DMS 273 (cell line): ENCODE results near the gene PARVG.

Source experiments
- DNase-seq: peaks from one replicate; lab custom pipeline; 2025; ENCODE audit not compliant: unreplicated experiment; lab: John Stamatoyannopoulos, UW

Gene PARVG

GRCh38 chr22:44180706-44181032 is at the start of gene PARVG:
TSS of gene PARVG (plus strand) at chr22:44180925. CDS start at chr22:44183330, 2,405 bp downstream.
- peak; percentile 45 for DNase-seq

GRCh38 chr22:44131412-44131811 is 49.3 kb upstream of the PARVG start:
- DNase-seq, result no peak

DNA sequence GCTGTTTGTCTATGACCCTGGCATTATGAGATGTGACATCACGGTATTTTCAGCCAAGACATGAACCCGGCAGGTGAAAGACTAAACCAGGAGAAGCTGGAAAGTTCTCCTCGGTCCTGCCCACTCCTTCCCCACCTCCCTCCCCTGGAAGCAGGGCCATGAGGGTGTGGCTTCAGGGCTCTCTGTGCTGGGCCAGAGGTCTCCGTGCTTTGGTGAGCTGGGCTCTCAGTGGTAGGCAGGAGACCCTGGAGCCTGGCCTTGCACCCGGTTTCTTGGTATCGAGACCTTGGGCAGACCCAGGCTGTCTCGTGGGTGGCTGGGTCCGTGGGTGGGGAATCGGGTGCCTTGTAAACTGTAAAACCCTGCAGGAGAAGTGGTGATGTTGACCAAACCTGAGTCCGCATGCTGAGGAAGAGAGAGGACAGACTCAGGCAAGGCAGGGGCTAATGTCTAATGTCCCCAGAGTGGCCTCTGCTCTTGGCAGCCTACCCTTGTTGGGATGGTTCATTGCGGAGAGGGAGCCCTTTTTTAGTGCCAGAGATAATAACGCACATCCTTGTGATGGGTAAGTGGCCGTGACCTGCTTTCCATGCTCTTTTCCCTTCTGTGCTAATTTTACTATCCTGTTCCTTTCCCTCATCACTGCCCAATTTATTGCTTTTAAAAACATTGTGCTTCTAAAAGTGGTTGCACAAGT is 48.6 kb upstream of the PARVG start:
- DNase-seq, result no peak

DNA sequence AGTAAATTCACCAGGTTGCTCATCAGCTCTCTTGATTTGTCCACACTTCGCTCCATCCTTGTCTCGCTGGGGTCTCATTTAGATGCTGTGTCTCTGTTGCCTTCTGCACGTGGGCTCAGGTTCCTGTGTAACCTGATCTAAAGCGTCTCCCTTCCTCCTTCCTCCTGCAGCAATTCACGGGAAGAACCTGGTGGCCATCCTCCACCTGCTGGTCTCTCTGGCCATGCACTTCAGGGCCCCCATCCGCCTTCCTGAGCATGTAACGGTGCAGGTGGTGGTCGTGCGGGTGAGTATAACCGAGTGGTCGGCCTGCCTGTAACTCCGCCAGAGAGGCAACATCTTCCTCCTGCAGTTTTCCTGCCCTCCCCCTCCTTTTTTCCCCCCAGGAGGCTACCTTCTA is 48.0 kb upstream of the PARVG start:
- DNase-seq, result no peak

- no peak for DNase-seq
Measured at GRCh38 chr22:44133161-44133560, 47.6 kb upstream of the PARVG start.

DNA sequence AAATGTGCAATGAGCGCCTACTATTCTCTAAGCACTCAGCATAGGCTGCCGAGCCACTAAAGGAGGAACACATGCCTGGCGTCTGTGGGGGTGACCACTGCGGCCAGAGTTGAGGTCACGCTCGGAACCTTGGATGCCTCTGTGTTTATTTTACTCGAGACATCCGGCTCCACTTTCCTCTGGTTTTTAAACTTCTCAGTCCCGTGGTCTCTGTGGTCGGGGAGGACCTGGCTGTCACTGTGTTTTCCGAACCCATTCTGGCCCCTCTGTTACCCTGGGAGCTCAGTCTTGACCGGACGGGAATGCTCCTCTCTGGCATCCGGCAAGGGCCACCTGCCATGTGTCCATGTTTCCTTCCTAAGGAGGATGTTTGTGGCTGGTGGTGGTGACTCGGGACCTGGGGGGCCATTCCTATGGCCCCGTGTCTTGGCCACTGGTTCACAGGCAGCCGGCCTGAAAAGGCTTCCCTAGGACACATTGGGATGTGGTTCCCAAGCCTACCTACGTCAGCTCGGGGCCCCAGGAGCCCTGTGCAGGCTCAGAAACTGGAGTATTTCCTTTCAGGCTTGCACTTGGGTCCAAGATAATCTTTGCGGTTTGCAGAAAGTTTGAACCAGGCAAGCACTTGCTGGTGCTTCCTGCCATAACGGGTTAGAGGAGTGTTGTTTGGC is 46.7 kb upstream of the PARVG start:
- no peak for DNase-seq

DNA sequence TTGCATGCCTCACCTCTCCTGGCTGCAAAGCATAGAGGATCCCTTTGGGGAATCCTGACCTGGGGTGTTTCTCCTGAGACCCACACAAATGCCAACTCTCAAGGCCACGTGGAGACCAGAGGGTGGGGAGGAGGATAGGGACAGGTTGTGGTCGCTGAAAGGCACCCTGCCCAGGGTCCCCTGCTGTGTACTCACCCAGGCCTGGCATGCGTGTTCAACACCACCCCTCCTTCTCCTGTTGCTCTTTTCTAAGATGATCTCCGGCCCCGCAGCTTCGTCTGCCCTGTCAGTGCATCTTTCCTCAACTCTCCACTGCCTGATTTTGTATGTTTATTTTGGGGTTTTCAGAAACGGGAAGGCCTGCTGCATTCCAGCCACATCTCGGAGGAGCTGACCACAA is 44.6 kb upstream of the PARVG start:
- no peak for DNase-seq

DNA sequence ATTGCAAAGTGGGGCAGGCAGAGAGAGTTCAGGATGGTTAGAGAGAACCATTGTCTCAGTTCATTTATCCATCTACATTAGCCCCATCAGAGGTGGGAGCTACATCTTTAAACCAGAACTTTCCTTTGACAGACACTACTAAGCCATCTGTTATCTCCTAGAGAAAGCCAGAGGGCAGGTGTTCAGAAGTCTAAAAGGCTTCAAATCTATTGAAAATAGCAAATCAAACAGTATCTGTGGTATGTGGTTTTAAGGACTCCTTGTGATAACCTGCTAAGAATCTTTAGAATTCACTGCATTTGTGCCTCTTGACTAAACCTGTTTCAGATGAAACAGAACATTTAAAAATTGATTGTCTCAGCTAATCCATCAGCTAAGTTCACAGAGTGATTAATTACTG is 43.9 kb upstream of the PARVG start:
- no peak for DNase-seq

DNA sequence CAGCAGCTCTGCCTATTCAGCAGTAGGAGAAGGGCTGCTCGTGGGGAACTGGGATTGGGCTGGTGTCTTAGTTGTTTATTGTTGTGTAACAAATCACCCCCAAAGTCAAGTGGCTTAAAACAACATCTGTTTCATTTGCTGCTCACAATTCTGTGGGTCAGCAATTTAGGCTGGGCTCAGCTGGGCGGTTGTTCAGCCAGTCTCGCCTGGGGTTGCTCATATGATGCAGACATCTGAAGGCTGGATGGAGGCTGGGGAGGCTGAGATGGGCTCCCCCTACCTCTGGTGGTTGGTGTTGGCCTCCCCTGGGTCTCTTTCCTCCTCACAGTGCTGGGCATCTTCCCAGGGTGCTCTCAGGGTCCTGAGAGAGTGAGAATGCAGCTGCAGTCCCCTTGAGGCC is 43.3 kb upstream of the PARVG start:
- DNase-seq, result no peak

- no peak for DNase-seq
Measured at GRCh38 chr22:44139773-44140172, 41.0 kb upstream of the PARVG start.

DNA sequence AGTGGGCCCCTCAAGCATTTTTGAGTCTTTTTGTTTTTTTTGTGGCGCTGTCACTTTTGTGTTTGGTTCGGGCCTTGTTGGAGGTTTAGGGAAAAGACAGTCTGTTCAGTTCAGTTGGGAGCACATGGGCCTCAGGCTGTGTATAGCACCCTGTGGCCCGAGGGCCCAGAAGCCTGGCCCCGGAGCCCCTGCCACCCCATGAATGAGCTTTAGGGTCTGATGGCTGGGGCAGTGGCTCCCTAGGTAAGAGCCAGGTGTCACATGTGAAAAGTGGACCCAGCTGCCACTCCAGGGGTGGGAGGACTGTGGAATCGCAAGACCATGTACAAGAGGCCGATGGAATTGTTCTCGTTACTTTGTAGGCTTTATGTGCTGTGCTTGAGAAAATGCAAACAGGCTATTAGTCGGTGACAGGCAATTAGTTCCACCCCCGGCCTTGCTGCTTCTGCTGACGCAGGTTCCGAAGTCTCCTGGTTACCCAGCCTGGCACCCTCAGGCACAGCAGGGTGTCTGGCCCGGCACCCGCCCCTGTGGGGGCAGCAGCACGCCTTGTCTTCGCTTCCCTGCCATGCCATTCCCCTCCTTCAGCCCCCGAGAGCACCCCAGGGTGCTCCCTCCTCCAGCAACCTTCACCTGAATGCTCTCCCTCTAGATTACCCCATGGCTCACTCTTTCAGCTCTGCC is 38.2 kb upstream of the PARVG start:
- no peak for DNase-seq

GRCh38 chr22:44143105-44143474 is 37.6 kb upstream of the PARVG start:
- DNase-seq, result no peak

DNA sequence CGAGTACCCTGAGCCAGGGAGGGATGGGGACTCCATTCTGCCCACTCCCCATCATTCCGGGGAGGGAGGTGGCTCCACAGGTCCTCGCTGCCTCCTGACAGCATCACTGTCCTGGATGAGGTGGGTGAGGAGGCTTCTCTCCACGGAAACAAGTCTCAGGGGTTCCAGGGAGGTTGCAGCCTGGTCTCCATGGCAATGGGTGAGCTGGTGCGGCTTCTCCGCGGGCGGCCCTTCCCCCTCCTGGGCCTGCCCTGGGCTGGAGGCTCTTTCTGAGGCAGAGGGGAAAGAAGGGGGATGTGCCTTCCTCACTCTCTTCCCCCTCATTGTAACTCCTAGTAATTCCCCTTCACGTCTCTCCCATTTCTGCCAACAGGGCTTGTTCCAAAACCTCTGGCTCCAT is 37.1 kb upstream of the PARVG start:
- no peak for DNase-seq

- DNase-seq, result no peak
Measured at GRCh38 chr22:44144046-44144569, 36.6 kb upstream of the PARVG start.

DNA sequence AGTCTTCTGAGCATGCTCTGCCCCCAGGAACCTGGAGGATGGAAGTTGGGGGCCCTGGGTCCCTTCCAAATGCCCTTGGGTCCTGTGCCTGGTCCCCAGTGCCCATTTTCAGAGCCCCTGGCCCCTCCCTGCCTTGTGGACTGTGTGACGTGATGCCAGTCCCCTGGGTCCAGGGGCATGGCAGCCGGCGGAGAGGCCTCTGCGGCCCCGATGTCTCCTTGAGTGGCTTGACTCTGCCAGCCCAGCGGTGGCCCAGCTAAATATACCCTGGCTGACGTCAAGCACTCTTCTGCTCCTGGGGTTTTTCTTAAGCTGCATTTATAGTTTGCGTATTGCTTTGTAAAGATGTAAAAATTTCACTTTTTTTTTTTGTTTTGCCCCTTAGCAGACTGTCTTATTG is 35.2 kb upstream of the PARVG start:
- DNase-seq, result no peak

DNA sequence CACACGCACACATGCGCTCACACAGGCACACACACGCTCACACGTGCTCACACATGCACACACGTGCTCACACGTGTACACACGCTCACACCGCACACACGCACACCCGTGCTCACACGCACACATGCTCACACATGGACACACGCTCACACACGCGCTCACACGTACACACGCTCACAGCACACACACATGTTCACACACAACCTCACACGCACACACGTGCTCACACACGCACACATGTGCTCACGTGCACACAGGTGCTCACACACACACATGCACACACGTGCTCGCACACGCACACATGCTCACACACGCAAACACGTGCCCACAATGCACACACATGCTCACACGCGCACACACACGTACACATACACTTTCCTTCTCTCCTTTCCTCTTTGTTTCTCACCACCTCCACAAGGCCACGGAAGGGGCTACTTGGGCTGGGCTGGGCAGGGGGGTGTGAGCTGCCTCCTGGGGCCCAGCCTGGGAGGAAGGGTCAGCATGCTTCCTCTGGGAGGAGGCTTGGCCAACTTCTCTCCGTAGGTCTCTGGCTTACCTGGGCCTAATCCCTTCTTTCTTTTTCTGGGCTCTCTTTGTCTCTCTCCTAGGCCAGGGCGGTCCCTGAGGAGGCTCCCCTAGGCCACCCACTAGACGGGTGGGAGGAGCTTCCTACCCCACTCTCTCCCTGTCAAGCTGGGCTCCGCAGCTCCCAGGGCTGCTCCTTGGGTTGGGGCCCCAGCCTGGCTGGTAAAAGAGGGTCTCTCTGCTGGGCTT is 34.5 kb upstream of the PARVG start:
- no peak for DNase-seq

- DNase-seq, result no peak
Measured at GRCh38 chr22:44147008-44147645, 33.6 kb upstream of the PARVG start.

GRCh38 chr22:44147821-44148574 is 32.7 kb upstream of the PARVG start:
- DNase-seq, result no peak

DNA sequence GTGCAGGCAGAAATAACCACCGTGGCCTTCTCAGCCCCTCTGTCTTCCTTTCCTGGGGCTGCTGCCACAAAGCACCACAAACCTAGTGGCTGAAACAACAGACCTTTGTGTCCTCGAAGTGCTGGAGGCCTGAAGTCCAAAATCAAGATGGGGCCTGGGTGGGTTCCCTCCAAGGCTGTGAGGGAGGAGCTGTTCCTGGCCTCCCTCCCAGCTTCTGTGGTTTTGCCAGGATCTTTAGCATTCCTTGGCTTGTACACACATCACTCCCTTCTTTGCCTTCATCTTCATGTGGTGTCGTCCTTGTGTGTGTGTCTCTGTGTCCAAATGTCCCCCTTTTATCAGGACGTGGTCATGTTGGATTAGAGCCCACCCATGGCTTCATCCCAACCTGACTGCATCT is 29.0 kb upstream of the PARVG start:
- no peak for DNase-seq

DNA sequence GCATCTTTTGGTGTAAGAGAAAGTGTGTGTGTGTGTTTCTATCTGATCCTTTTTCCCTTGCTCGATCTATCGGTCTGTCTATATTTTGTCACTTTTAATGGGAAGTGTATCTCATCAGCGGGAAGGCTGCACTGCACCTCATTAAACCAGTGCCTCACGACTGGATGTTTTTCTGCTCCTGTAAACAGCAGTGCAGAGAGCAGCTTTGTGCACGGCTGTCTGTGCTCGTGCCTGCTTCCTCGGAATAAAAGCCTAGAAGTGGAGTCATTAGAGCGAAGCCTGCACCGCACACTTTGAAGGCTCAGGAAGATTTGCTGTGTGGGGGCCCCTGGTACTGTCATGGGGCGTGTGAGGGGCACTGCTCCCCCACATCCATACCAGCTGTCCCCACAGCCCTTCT is 27.0 kb upstream of the PARVG start:
- no peak for DNase-seq
